A673 (cell line): ENCODE results near the gene NID1. TPM values are rescaled to one million over a fixed set of nuclear protein-coding genes. Genes with fewer than 3 reads are reported as not detected.

Source experiments
- Bru-seq: library from RNA; stranded (reverse); fragments of 400-500 nt; gene quantifications from one replicate; lab custom pipeline; 2021; lab: Mats Ljungman, UMichigan
- BruChase-seq, 2 experiments: library from RNA; stranded (reverse); fragments of 400-500 nt; gene quantifications; one replicate each; lab custom pipeline; 2021; lab: Mats Ljungman, UMichigan
- BruUV-seq: library from RNA; stranded (reverse); fragments of 400-500 nt; replicated peaks from 2 replicates; lab custom pipeline; 2021; lab: Mats Ljungman, UMichigan
- CTCF ChIA-PET: fragments of 300-600 bp; sonication (Branson Sonifier 250); formaldehyde crosslinking; loops from one replicate; lab custom pipeline; 2022; ENCODE audit warnings: antibody characterized with exemption; lab: Charles Lee
- POLR2A ChIA-PET: fragments of 300-600 bp; sonication (Branson Sonifier 250); formaldehyde crosslinking; loops from one replicate; lab custom pipeline; 2022; ENCODE audit warnings: antibody characterized with exemption; ENCODE audit not compliant: low non-redundant PET; lab: Charles Lee
- DNase-seq: peaks from one replicate; pipeline ENCODE4 v3.0.0-alpha.2; 2015; ENCODE audit warnings: low spot score
- H3K27ac ChIP-seq: fragments of 200-600 bp; sonication (generic); 2 replicates; pipeline ENCODE4 v1.5.1; 2016; ENCODE audit warnings: mixed run types, low read depth, mild to moderate bottlenecking, mixed read lengths, antibody characterized with exemption, low read length; ENCODE audit not compliant: poor library complexity, severe bottlenecking
- H3K27me3 ChIP-seq: fragments of 200-600 bp; sonication (generic); replicated peaks from 2 replicates; pipeline ENCODE4 v1.6.1; 2017; ENCODE audit warnings: mixed run types, low read depth, mild to moderate bottlenecking, mixed read lengths, antibody characterized with exemption, low read length; ENCODE audit not compliant: insufficient read depth, poor library complexity
- H3K36me3 ChIP-seq: fragments of 200-600 bp; sonication (generic); 2 replicates; pipeline ENCODE4 v1.6.1; 2016; ENCODE audit warnings: mixed run types, mild to moderate bottlenecking, mixed read lengths, antibody characterized with exemption, low read length; ENCODE audit not compliant: insufficient read depth, poor library complexity, severe bottlenecking
- H3K4me1 ChIP-seq: fragments of 200-600 bp; sonication (generic); 2 replicates; pipeline ENCODE4 v1.6.1; 2017; ENCODE audit warnings: mixed run types, mild to moderate bottlenecking, mixed read lengths, antibody characterized with exemption, low read length; ENCODE audit not compliant: insufficient read depth, poor library complexity, severe bottlenecking
- H3K4me3 ChIP-seq: fragments of 200-600 bp; sonication (generic); 2 replicates; pipeline ENCODE4 v1.5.1; 2016; ENCODE audit warnings: low read depth, mixed run types, mild to moderate bottlenecking, mixed read lengths, low read length; ENCODE audit not compliant: poor library complexity, severe bottlenecking
- H3K9me3 ChIP-seq: fragments of 200-600 bp; sonication (generic); 2 replicates; pipeline ENCODE4 v1.6.1; 2016; ENCODE audit warnings: mixed run types, low read depth, mild to moderate bottlenecking, mixed read lengths, antibody characterized with exemption, low read length; ENCODE audit not compliant: poor library complexity, severe bottlenecking
- EZH2 ChIP-seq: fragments of 200-600 bp; sonication (generic); IDR thresholded peaks from 2 replicates; pipeline ENCODE4 v1.6.1; 2017; ENCODE audit warnings: borderline replicate concordance, low read depth, mild to moderate bottlenecking, mixed read lengths, antibody characterized with exemption, low read length; ENCODE audit not compliant: poor library complexity, severe bottlenecking
- intact Hi-C: fragments of 100-400 bp; cut with micrococcal nuclease; formaldehyde crosslinking; loops from one replicate; pipeline ENCODE4 v1.10.0; 2022; ENCODE audit not compliant: unreplicated experiment
- long read RNA-seq: library from polyadenylated mRNA; stranded (forward); transcript quantifications from one replicate; pipeline ENCODE4 v2.0.0, GENCODE V29; 2022
- total RNA-seq: library from RNA; stranded (reverse); gene quantifications from 2 replicates; pipeline ENCODE4 v1.2.3, GENCODE V29; 2021
- TF ChIP-seq, protein P1 (sequence below): fragments of 300-800, 200-600 bp; sonication (generic); conservative IDR thresholded peaks from 2 replicates; pipeline ENCODE4 v1.5.1; 2017; ENCODE audit warnings: low read depth, mild to moderate bottlenecking, antibody characterized with exemption, low read length, moderate library complexity, mixed read lengths

NID1 gene
- total RNA-seq, result 0.64 and 0.66 TPM in 2 replicates
- Bru-seq, nascent RNA, result percentile 17 among the genes with signal in this experiment
- percentile 17 among the genes with signal in this experiment for BruChase-seq, experiment 1, labeled RNA remaining after a 2-hour chase
- BruChase-seq, experiment 2, labeled RNA remaining after a 6-hour chase, result percentile 22 among the genes with signal in this experiment
- long read RNA-seq, full-length matches to known transcripts, result 2 of 3 reads
- long read RNA-seq, partial matches to known transcripts, result 0 of 3 reads
- long read RNA-seq, other reads (novel, unspliced or antisense), result 1 of 3 reads

- ChIA-PET CTCF (no interaction called here), POLR2A (no interaction called here)
- peak within 1 kb of the TSS; percentile 51 for H3K4me3 ChIP-seq
- DNase-seq, result peak; percentile 26
- no peak within 1 kb of the TSS for H3K27ac ChIP-seq
- intact Hi-C loops, result no loop called here
- no peaks in the 10 kb centered on the region for H3K4me1 ChIP-seq
- BruUV-seq, result no TSS peak
- no peaks in the 10 kb centered on the region for H3K36me3 ChIP-seq
- no peaks in the 10 kb centered on the region for H3K9me3 ChIP-seq
- no peak for TF ChIP-seq EZH2
- TF ChIP-seq, protein P1, sequence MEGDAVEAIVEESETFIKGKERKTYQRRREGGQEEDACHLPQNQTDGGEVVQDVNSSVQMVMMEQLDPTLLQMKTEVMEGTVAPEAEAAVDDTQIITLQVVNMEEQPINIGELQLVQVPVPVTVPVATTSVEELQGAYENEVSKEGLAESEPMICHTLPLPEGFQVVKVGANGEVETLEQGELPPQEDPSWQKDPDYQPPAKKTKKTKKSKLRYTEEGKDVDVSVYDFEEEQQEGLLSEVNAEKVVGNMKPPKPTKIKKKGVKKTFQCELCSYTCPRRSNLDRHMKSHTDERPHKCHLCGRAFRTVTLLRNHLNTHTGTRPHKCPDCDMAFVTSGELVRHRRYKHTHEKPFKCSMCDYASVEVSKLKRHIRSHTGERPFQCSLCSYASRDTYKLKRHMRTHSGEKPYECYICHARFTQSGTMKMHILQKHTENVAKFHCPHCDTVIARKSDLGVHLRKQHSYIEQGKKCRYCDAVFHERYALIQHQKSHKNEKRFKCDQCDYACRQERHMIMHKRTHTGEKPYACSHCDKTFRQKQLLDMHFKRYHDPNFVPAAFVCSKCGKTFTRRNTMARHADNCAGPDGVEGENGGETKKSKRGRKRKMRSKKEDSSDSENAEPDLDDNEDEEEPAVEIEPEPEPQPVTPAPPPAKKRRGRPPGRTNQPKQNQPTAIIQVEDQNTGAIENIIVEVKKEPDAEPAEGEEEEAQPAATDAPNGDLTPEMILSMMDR, result 0 out of 2 replicates have a peak, but pooled peaks have one; percentile 7
- no peaks in the 10 kb centered on the region for H3K27me3 ChIP-seq
Measured at GRCh38 chr1:236064674-236065508, at the start of gene NID1. Gene NID1 (minus strand): TSS chr1:236065090. CDS start chr1:236065079, 11 bp downstream.

DNA sequence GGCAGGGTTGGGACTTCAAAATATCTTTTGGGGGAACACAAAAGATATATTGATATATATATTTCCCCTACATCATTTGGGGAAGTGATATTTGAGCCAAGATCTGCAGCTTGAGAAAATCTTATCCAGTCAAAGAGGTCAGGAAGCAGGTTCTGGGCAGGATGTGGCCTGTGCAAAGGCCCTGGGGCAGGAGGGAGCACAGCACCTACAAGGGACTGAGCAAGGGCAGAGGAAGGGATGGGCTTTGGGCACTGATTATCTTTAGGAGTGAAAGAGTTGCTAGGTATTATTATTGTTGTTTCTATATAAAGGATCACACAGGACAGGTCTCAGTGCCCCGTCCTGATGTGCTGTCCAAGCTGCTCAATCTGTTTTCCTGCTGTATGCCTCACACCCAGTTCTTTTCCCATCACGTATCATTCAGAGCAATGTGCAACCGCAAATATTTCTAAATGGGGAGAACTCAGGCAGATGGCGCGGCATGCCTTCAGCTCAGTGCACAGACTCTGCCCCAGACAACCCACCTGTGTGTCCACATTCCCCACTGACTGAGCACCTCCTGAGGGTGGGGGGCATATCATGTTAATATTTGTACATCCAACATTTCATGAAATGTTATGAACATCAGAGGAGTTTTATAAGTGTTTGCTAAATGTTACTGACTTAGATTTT is 49.3 kb upstream of the NID1 start:
- CTCF ChIA-PET, result no interaction called here
- Histone ChIP-seq H3K27me3 (no peaks in the 10 kb centered on the region), H3K4me1 (no peaks in the 10 kb centered on the region), H3K27ac (no peak overlapping the region), H3K36me3 (no peaks in the 10 kb centered on the region), H3K9me3 (no peaks in the 10 kb centered on the region), H3K4me3 (no peak overlapping the region)
- POLR2A ChIA-PET, result no interaction called here
- no TSS peak for BruUV-seq
- TF ChIP-seq, protein P1, result no peak
- no peak for TF ChIP-seq EZH2
- DNase-seq, result no peak
- intact Hi-C loops, result no loop called here

DNA sequence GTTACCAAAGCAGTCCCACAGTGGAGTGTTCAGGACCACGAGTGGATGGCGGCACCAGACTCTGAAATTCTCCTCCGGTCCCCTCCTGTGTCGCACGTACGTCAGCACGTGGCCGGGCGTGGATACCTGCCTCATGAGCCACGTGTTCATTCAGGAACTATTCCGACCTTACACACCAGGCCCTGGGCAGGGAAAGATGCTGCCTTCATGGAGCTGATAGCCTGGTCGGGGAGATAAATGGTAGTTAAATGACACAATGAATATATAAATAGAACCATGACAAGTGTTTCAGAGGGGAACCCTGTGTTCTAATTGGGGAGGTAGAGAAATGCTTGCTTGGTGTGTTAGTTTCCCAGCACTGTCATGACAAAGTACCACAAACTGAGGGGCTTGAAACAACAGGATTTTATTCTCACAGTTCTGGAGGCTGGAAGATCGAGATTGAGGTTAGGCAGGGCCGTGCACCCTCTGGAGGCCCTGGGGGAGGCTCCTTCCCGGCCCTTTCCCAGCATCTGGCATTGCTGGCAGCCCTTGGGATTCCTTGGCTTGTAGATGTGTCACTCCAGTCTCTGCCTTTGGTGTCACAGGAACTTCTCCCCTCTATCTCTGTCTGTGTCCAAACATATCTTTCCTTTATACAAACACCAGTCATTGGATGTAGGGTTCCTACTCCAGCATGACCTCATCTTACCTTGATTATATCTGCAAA is 48.6 kb upstream of the NID1 start:
- Histone ChIP-seq H3K4me3 (no peak overlapping the region), H3K27ac (no peak overlapping the region), H3K9me3 (no peaks in the 10 kb centered on the region), H3K36me3 (no peaks in the 10 kb centered on the region), H3K4me1 (no peaks in the 10 kb centered on the region), H3K27me3 (no peaks in the 10 kb centered on the region)
- DNase-seq, result no peak
- ChIA-PET POLR2A (no interaction called here), CTCF (no interaction called here)
- TF ChIP-seq, protein P1, result no peak
- no peak for TF ChIP-seq EZH2
- no TSS peak for BruUV-seq
- intact Hi-C loops, result no loop called here
